DOHH2 (cell line): ENCODE measurements around the gene ALK.

Source experiments
- EZH2phosphoT487 ChIP-seq: fragments of 200-600 bp; sonication (generic); IDR thresholded peaks from 2 replicates; pipeline ENCODE4 v1.6.1; 2017; ENCODE audit warnings: borderline replicate concordance, mild to moderate bottlenecking, antibody characterized with exemption, low read length, moderate library complexity, mixed read lengths
- TF ChIP-seq, protein P1 (sequence below): fragments of 200-600 bp; sonication (generic); IDR thresholded peaks from one replicate; pipeline ENCODE4 v1.5.1; 2014; ENCODE audit warnings: antibody characterized with exemption, mild to moderate bottlenecking, low read depth, low read length; ENCODE audit not compliant: poor library complexity, severe bottlenecking

- TF ChIP-seq, protein P1, sequence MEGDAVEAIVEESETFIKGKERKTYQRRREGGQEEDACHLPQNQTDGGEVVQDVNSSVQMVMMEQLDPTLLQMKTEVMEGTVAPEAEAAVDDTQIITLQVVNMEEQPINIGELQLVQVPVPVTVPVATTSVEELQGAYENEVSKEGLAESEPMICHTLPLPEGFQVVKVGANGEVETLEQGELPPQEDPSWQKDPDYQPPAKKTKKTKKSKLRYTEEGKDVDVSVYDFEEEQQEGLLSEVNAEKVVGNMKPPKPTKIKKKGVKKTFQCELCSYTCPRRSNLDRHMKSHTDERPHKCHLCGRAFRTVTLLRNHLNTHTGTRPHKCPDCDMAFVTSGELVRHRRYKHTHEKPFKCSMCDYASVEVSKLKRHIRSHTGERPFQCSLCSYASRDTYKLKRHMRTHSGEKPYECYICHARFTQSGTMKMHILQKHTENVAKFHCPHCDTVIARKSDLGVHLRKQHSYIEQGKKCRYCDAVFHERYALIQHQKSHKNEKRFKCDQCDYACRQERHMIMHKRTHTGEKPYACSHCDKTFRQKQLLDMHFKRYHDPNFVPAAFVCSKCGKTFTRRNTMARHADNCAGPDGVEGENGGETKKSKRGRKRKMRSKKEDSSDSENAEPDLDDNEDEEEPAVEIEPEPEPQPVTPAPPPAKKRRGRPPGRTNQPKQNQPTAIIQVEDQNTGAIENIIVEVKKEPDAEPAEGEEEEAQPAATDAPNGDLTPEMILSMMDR = no peak
- TF ChIP-seq EZH2phosphoT487 = no peak
Observed at GRCh38 chr2:29448096-29448688, 473.2 kb downstream of the ALK start.
